Calu3 (cell line): ENCODE results near the gene BOD1L1. TPM values are rescaled to one million over a fixed set of nuclear protein-coding genes. Genes with fewer than 3 reads are reported as not detected.

Experiments
- BruUV-seq: library from RNA; stranded (reverse); fragments of 400-500 nt; replicated peaks from 2 replicates; lab custom pipeline; 2021; lab: Mats Ljungman, UMichigan
- CTCF ChIA-PET: fragments of 300-600 bp; sonication (Branson Sonifier 250); formaldehyde crosslinking; loops from one replicate; lab custom pipeline; 2022; ENCODE audit warnings: antibody characterized with exemption; lab: Charles Lee
- DNase-seq: peaks from one replicate; pipeline ENCODE4 v3.0.0; 2022
- H3K27ac Mint-ChIP-seq: one replicate; pipeline ENCODE4 v1.8.0; 2022; ENCODE audit warnings: mixed read lengths; ENCODE audit not compliant: unreplicated experiment
- H3K27me3 Mint-ChIP-seq: one replicate; pipeline ENCODE4 v1.8.0; 2022; ENCODE audit warnings: mixed read lengths; ENCODE audit not compliant: unreplicated experiment
- H3K36me3 Mint-ChIP-seq: one replicate; pipeline ENCODE4 v1.8.0; 2022; ENCODE audit warnings: mild to moderate bottlenecking, moderate library complexity, mixed read lengths; ENCODE audit not compliant: insufficient read depth, unreplicated experiment
- H3K4me1 Mint-ChIP-seq: one replicate; pipeline ENCODE4 v1.8.0; 2022; ENCODE audit warnings: mild to moderate bottlenecking, low read depth, mixed read lengths; ENCODE audit not compliant: unreplicated experiment
- H3K4me3 Mint-ChIP-seq: one replicate; pipeline ENCODE4 v1.8.0; 2022; ENCODE audit warnings: mild to moderate bottlenecking, low read depth, moderate library complexity, mixed read lengths; ENCODE audit not compliant: unreplicated experiment
- H3K9me3 Mint-ChIP-seq: one replicate; pipeline ENCODE4 v1.8.0; 2022; ENCODE audit warnings: low read depth, mixed read lengths; ENCODE audit not compliant: unreplicated experiment
- CTCF ChIP-seq: fragments of 200-600 bp; IDR thresholded peaks from one replicate; pipeline ENCODE4 v1.8.0; 2022; ENCODE audit warnings: antibody characterized with exemption; ENCODE audit not compliant: unreplicated experiment
- intact Hi-C: fragments of 100-400 bp; cut with micrococcal nuclease; formaldehyde crosslinking; loops from one replicate; pipeline ENCODE4 v1.10.0; 2022; ENCODE audit not compliant: unreplicated experiment
- total RNA-seq: library from RNA; stranded (reverse); gene quantifications from 2 replicates; pipeline ENCODE4 v1.2.3, GENCODE V29; 2022

Gene BOD1L1
- total RNA-seq, 1 experiment from 2014 or later: 25.7 TPM

- Mint-ChIP-seq H3K9me3 (no peaks in the 10 kb centered on the region), H3K36me3 (no peaks in the 10 kb centered on the region), H3K4me3 (no peak overlapping the region), H3K27ac (no peak overlapping the region), H3K27me3 (peaks cover 12% of the 10 kb centered on the region), H3K4me1 (no peaks in the 10 kb centered on the region)
- DNase-seq: no peak
- BruUV-seq: no TSS peak
- intact Hi-C loops: no loop called here
- CTCF ChIA-PET: no interaction called here
- no peak for TF ChIP-seq CTCF
These were observed 6.1 kb upstream of the BOD1L1 start for GRCh38 chr4:13633671-13634070.

DNA sequence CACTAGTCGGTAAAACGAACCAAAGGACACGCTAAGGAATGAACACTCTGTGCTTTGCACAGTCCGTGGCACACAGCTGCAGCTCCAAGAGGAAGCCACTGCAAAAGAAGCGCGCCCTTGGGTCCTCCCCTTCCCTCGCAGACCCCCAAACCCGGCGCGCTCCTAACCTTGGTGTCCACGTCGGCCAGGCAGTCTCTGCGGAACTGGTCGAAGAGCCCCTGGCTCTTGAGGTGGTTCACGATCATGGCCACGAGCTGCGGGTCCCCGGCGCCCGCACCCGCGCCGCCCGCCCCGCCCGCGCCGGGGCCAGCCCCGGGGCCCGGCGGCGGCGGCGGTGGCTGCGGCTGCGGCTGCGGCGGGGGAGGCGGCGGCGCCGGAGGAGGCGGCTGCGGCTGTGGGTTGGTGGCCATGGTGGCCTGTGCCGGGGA lies 333 bp downstream of the BOD1L1 start:
- no TSS peak for BruUV-seq
- Mint-ChIP-seq H3K4me1 (peaks cover 10% of the 10 kb centered on the region), H3K36me3 (peaks cover 23% of the 10 kb centered on the region), H3K4me3 (peak overlapping the region; percentile 81), H3K27me3 (no peaks in the 10 kb centered on the region), H3K27ac (peak overlapping the region; percentile 95), H3K9me3 (no peaks in the 10 kb centered on the region)
- intact Hi-C loops: no loop called here
- no peak for DNase-seq
- CTCF ChIA-PET: no interaction called here
- TF ChIP-seq CTCF: no peak

DNA sequence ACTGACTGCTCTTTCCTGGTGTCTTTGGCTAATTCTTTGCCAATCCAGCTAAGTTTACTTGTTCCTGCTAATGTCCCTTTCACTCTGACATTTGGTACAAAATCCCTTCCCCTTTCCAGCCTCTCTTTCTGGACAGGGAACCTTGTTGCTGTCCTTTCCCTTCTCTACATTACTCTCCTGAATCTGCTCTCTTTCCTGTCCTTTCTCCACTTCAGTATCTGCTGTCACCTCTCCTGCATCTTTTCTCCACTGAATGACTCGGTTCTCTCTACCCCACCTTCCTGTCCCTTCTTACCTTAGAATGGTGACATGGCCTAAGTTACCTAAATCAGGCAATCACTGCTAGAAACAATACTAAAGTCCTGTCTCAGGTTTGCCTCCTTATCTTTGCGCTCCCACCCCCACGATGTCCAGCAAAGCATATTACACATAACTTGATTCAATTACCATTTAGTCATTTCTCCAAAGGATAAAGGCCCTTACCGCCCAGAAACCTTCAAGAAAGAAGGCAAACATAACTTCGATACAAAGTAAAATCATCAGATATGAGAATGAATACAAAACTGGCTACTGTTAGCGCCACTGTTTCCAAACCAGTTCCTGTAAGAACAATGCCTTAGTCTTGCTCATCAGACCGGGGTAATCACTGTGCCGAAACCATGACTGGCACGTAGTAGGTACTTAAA lies 890 bp downstream of the BOD1L1 start:
- no peak for DNase-seq
- intact Hi-C loops: no loop called here
- Mint-ChIP-seq H3K27me3 (no peaks in the 10 kb centered on the region), H3K36me3 (peaks cover 23% of the 10 kb centered on the region), H3K27ac (peak overlapping the region; percentile 74), H3K9me3 (no peaks in the 10 kb centered on the region), H3K4me3 (peak overlapping the region; percentile 81), H3K4me1 (peaks cover 10% of the 10 kb centered on the region)
- BruUV-seq: TSS peak; percentile 53
- CTCF ChIA-PET: no interaction called here
- TF ChIP-seq CTCF: no peak

DNA sequence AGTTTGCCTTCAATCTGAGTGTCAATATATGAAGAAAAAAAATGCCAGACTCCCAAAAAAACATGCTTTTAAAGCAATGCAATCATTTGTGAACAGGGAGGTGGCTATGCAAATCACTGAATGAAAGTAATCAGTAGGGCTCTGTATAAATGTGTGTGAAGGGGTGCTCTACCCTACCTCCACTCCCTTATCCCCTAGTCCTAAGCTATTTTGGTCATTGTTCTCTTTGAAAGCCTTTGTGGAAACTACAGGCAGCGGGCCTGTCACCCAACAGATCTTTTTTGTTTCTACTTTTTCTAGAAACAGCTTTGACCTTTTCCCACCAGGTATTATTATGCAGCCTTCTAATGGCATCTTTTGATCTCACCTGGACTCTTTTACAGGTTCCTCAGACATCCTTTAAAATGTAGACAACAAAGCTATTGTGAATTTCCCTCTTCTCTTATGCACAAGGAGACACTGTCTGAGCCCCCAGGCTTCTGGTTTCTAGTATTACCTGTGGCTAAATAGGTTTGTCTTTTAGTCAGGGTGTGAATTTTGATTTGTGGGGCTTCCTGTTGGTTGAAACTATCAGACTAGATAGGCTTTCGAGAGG lies 9.2 kb downstream of the BOD1L1 start:
- CTCF ChIA-PET: no interaction called here
- H3K27ac Mint-ChIP-seq: no peak overlapping the region
- no TSS peak for BruUV-seq
- no peak for DNase-seq
- H3K36me3 Mint-ChIP-seq: peaks cover 6% of the 10 kb centered on the region
- H3K4me3 Mint-ChIP-seq: no peak overlapping the region
- H3K9me3 Mint-ChIP-seq: no peaks in the 10 kb centered on the region
- peaks cover 10% of the 10 kb centered on the region for H3K4me1 Mint-ChIP-seq
- intact Hi-C loops: no loop called here
- H3K27me3 Mint-ChIP-seq: no peaks in the 10 kb centered on the region
- TF ChIP-seq CTCF: no peak
